ENCODE results near the gene ATP8B1. TPM values are rescaled to one million over a fixed set of nuclear protein-coding genes. Genes with fewer than 3 reads are reported as not detected.

ATP8B1 gene
- total and polyA plus RNA-seq, 2 of the 8 experiments (the other 6 are each of a cell fraction or from before 2014, with no cell fraction given) = 1.1 to 4.6 TPM

- H4K20me1 ChIP-seq (replicated peaks in 1 of 2; ENCODE audit: control insufficient read depth in 1 of 2, insufficient read depth in 2 of 2, low read length in 2 of 2) = no peaks in the 10 kb centered on the region
- FAIRE-seq (no peak), DNase-seq (ENCODE audit: low read depth in 1 of 2, low spot score in 2 of 2) (no peak)
- no peak overlapping the region for H3K14ac ChIP-seq (ENCODE audit: insufficient read length)
- H3K27me3 ChIP-seq (replicated peaks in 1 of 4; ENCODE audit: control insufficient read depth in 3 of 4, extremely low read depth in 1 of 4, insufficient read depth in 3 of 4, low read length in 3 of 4) = no peaks in the 10 kb centered on the region
- H4K91ac ChIP-seq (replicated peaks; ENCODE audit: insufficient read length, low read length) = no peak overlapping the region
- H3K27ac ChIP-seq (ENCODE audit: low read depth, low read length) = no peak overlapping the region
- H2BK15ac ChIP-seq (ENCODE audit: low read length) = no peak overlapping the region
- no peak overlapping the region for H2BK12ac ChIP-seq (ENCODE audit: low read depth, low read length)
- no peak overlapping the region for H2AK5ac ChIP-seq (ENCODE audit: low read depth, low read length)
- H4K8ac ChIP-seq (ENCODE audit: extremely low read depth, insufficient read depth, low read length) = no peak overlapping the region
- H4K5ac ChIP-seq (ENCODE audit: insufficient read length, low read depth, low read length) = no peak overlapping the region
- no peaks in the 10 kb centered on the region; a peak in 1 of 4 replicates for H3K9me3 ChIP-seq (ENCODE audit: insufficient read depth in 2 of 2, low read depth in 1 of 2, low read length in 1 of 2)
- no peak overlapping the region for H2BK20ac ChIP-seq (ENCODE audit: low read length)
- no peak overlapping the region for H3K23ac ChIP-seq (ENCODE audit: insufficient read length)
- H2BK5ac ChIP-seq (ENCODE audit: low read depth, low read length) = no peak overlapping the region
- no peak overlapping the region for H3K18ac ChIP-seq (ENCODE audit: extremely low read depth, low read length)
- no peaks in the 10 kb centered on the region for H3K79me2 ChIP-seq (ENCODE audit: control insufficient read depth in 1 of 2, insufficient read depth in 2 of 2, low read length in 2 of 2)
- H3K9ac ChIP-seq (replicated peaks in 1 of 4; ENCODE audit: extremely low read depth in 1 of 4, low read depth in 3 of 4, low read length in 3 of 4) = no peak overlapping the region
- H3K4me2 ChIP-seq (ENCODE audit: insufficient read depth in 1 of 2, low read depth in 2 of 2, low read length in 2 of 2) = no peak overlapping the region
- no peaks in the 10 kb centered on the region for H3K79me1 ChIP-seq (ENCODE audit: low read depth, low read length)
- no peak overlapping the region for H3K56ac ChIP-seq (replicated peaks; ENCODE audit: insufficient read length, low read depth, low read length)
- POLR2A ChIA-PET (ENCODE audit: partially characterized antibody) = interaction anchor here (1.4 kb wide), 1 partner anchor 12 kb away, joined by 3 read pairs; no protein-coding TSS in a partner anchor
- CTCF ChIA-PET (ENCODE audit: partially characterized antibody) = no interaction called here
- H3K4me1 ChIP-seq (replicated peaks in 1 of 4; ENCODE audit: control insufficient read depth in 3 of 4, insufficient read depth in 4 of 4, low read length in 3 of 4) = no peaks in the 10 kb centered on the region
- no peak overlapping the region for H3K4me3 ChIP-seq (ENCODE audit: extremely low read depth in 1 of 4, insufficient read depth in 2 of 4, low read depth in 3 of 4, low read length in 4 of 4)
- H3K23me2 ChIP-seq (ENCODE audit: low read depth, low read length) = no peaks in the 10 kb centered on the region; the same call in 1 of the 2 replicates
- no peaks in the 10 kb centered on the region for H3K36me3 ChIP-seq (ENCODE audit: control insufficient read depth in 2 of 4, insufficient read depth in 4 of 4, low read length in 3 of 4)
- whole genome bisulfite sequencing, 2 experiments (ENCODE audit: extremely low coverage in 1 of 2, insufficient coverage in 1 of 2, insufficient read length in 1 of 2, insufficient replicate concordance in 2 of 2, low coverage in 1 of 2, low lambda C conversion rate in 2 of 2, missing lambda C conversion rate in 1 of 2) = 58% methylated on average over 3 of the region's 3 CpGs; no CpG with 5 or more reads in 1 of the 2 experiments
- no peak overlapping the region for H2AFZ ChIP-seq (ENCODE audit: low read length)
- H2BK120ac ChIP-seq (replicated peaks; ENCODE audit: low read depth, low read length) = no peak overlapping the region
- no peak overlapping the region for H3K4ac ChIP-seq (replicated peaks; ENCODE audit: insufficient read length, low read depth, low read length)
- TF ChIP-seq SP1 (IDR thresholded peaks at IDR 0.05; ENCODE audit: low read depth, low read length) (no peak), RNF2 (IDR thresholded peaks at IDR 0.05; ENCODE audit: borderline replicate concordance, low read depth, low read length, missing control alignments, poor library complexity, severe bottlenecking) (no peak), BRCA1 (IDR thresholded peaks at IDR 0.05; ENCODE audit: low read depth, low read length) (no peak), NRF1 (IDR thresholded peaks at IDR 0.05; ENCODE audit: low read depth, low read length) (no peak), POU5F1 (IDR thresholded peaks at IDR 0.05; ENCODE audit: low read depth, low read length) (no peak), E2F6 (IDR thresholded peaks at IDR 0.05) (no peak), PHF8 (conservative IDR thresholded peaks at IDR 0.05; ENCODE audit: low read depth, low read length) (no peak), SIRT6 (IDR thresholded peaks at IDR 0.05; ENCODE audit: low read length) (no peak), POLR2A (IDR thresholded peaks at IDR 0.05; ENCODE audit: control extremely low read depth in 1 of 2, low read depth in 2 of 2, low read length in 2 of 2) (no peak), EP300 (IDR thresholded peaks at IDR 0.05; ENCODE audit: borderline replicate concordance in 1 of 2, low read depth in 2 of 2, low read length in 2 of 2) (no peak), CBX5 (IDR thresholded peaks at IDR 0.05; ENCODE audit: low read depth, low read length) (no peak), SUZ12 (IDR thresholded peaks at IDR 0.05; ENCODE audit: low read length) (no peak), TAF7 (optimal IDR thresholded peaks at IDR 0.05; ENCODE audit: borderline replicate concordance, low read depth, low read length) (no peak)
These were observed 162.9 kb downstream of the ATP8B1 start for GRCh38 chr18:57640236-57640635.

All from H1 (cell line).